Measurements from ENCODE around the gene SLC6A20.

Gene SLC6A20

GRCh38 chr3:45741742-45742460 is 54.4 kb downstream of the SLC6A20 start:
- no peak overlapping the region for H3K27ac ChIP-seq (ENCODE audit: extremely low read depth, low read depth, low read length)
- ChIA-PET POLR2A (no interaction called here), CTCF (no interaction called here)
- H3K36me3 ChIP-seq (ENCODE audit: control insufficient read depth in 2 of 2, insufficient read depth in 1 of 2, low read length in 2 of 2): peaks cover 9 to 92% of the 10 kb centered on the region in 2 experiments; a peak in 2 of 3 replicates
- TF ChIP-seq ZNF571 (tag by site-specific recombination; IDR thresholded peaks at IDR 0.05): no peak
- no peak for TF ChIP-seq BCL6B (tag by site-specific recombination; IDR thresholded peaks at IDR 0.05)
- TF ChIP-seq ZNF596 (tag by site-specific recombination; IDR thresholded peaks at IDR 0.05): no peak
- no peak for TF ChIP-seq ZNF704 (tag by site-specific recombination; IDR thresholded peaks at IDR 0.05)
- no peak for TF ChIP-seq ELK4 (IDR thresholded peaks at IDR 0.05; ENCODE audit: borderline replicate concordance, low read depth, low read length)
- no peak for TF ChIP-seq KLF17 (tag by site-specific recombination; IDR thresholded peaks at IDR 0.05)
- TF ChIP-seq INSM2 (tag by site-specific recombination; IDR thresholded peaks at IDR 0.05): no peak
- no peak for TF ChIP-seq ZNF335 (tag by site-specific recombination; conservative IDR thresholded peaks at IDR 0.05)
- TF ChIP-seq WT1 (tag by site-specific recombination; IDR thresholded peaks at IDR 0.05): no peak
- TF ChIP-seq ZNF626 (tag by site-specific recombination; IDR thresholded peaks at IDR 0.05): no peak
- H3K4me1 ChIP-seq (ENCODE audit: control insufficient read depth, insufficient read depth, low read length): no peaks in the 10 kb centered on the region
- no peak overlapping the region for H3K4me3 ChIP-seq (ENCODE audit: low read depth, low read length)
- no peaks in the 10 kb centered on the region for H3K9me3 ChIP-seq (ENCODE audit: control insufficient read depth, insufficient read depth, low read depth, low read length)

GRCh38 chr3:45741247-45741646 is 55.1 kb downstream of the SLC6A20 start:
- POLR2A ChIA-PET: no interaction called here
- no peak overlapping the region for H3K27ac ChIP-seq (ENCODE audit: extremely low read depth, low read depth, low read length)
- H3K36me3 ChIP-seq (ENCODE audit: control insufficient read depth in 2 of 2, insufficient read depth in 1 of 2, low read length in 2 of 2): peaks cover 9 to 93% of the 10 kb centered on the region in 2 experiments; a peak in 2 of 3 replicates
- no peak overlapping the region for H3K4me3 ChIP-seq (ENCODE audit: low read depth, low read length)
- TF ChIP-seq PRDM4 (tag by site-specific recombination; IDR thresholded peaks at IDR 0.05) (no peak), ZFP3 (tag by site-specific recombination; IDR thresholded peaks at IDR 0.05; ENCODE audit: low read depth) (no peak), ZSCAN16 (tag by site-specific recombination; IDR thresholded peaks at IDR 0.05) (no peak), ZNF366 (tag by site-specific recombination; conservative IDR thresholded peaks at IDR 0.05) (no peak), ZBTB1 (tag by site-specific recombination; IDR thresholded peaks at IDR 0.05) (no peak), ZSCAN4 (tag by site-specific recombination; IDR thresholded peaks at IDR 0.05) (no peak), ZNF791 (tag by site-specific recombination; IDR thresholded peaks at IDR 0.05) (no peak), ZNF274 (IDR thresholded peaks at IDR 0.05; ENCODE audit: low read length) (no peak), ZNF274 (tag by site-specific recombination; IDR thresholded peaks at IDR 0.05; ENCODE audit: borderline replicate concordance) (no peak), ZFHX2 (tag by site-specific recombination; conservative IDR thresholded peaks at IDR 0.05) (no peak), ZSCAN23 (tag by site-specific recombination; IDR thresholded peaks at IDR 0.05) (no peak), ZNF660 (tag by site-specific recombination; IDR thresholded peaks at IDR 0.05) (no peak), BCL11B (tag by site-specific recombination; IDR thresholded peaks at IDR 0.05; ENCODE audit: low read depth) (no peak), ZSCAN30 (tag by site-specific recombination; IDR thresholded peaks at IDR 0.05) (no peak)
- H3K9me3 ChIP-seq (ENCODE audit: control insufficient read depth, insufficient read depth, low read depth, low read length): no peaks in the 10 kb centered on the region
- CTCF ChIA-PET: no interaction called here
- no peaks in the 10 kb centered on the region for H3K4me1 ChIP-seq (ENCODE audit: control insufficient read depth, insufficient read depth, low read length)

All from HEK293 (cell line).